Activated CD4-positive, CD25-positive, alpha-beta regulatory T cell treated with anti-CD3 and anti-CD28 coated beads, Interleukin-2, amount 50 U/mL, for 72 hours (primary cell): ENCODE data around the gene PSME2.

Source experiments
- DNase-seq: peaks from one replicate; pipeline ENCODE4 v3.0.0; 2021

Gene PSME2

GRCh38 chr14:24150993-24151392, 4.6 kb upstream of the PSME2 start:
- DNase-seq: no peak

GRCh38 chr14:24150567-24150966, 4.2 kb upstream of the PSME2 start:
- DNase-seq: no peak

GRCh38 chr14:24150061-24150460, 3.7 kb upstream of the PSME2 start:
- no peak for DNase-seq

GRCh38 chr14:24149302-24149969, 3.0 kb upstream of the PSME2 start:
- no peak for DNase-seq

GRCh38 chr14:24147761-24148428, 1.5 kb upstream of the PSME2 start:
- DNase-seq: no peak

DNA sequence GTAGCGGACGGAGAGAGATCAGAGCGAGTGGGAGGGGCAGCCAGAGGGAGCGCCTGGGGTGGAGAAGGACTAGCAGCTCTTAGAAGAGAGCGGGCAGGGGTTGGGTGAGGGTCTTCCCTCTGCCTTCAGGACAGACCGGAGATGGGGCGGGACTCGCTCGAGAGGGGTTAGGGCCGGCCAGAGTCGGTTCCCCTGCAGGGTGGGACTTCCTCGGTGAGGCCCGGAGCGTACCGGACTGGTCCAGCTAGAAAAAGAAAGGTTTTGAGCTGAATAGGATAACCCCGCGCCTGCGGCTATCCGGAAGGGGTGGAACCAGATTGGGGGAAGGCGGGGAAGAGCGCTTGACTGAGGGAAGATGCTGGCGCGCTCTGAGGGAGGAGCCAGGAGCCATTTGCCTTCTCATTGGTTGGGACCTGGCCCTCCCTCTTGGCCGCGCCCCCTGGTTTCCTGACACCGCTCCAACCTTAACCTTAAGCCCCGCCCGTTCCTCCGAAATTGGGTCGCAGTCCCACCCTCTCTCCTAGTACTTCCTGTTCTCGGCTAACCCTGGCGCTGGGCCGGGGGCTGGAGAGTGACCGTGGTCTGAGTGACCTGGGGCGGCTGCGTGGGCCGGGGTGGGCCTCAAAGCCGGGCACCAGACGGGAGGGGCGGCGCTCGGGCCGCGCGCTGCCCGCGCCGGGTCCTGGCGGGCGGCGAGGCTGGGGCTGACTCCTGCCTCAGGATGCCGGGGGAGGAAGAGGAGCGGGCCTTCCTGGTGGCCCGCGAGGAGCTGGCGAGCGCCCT, 759 bp upstream of the PSME2 start, which contains the start of gene RNF31:
Gene RNF31, plus strand, starts transcription at position 521 of the 783 bp plus-strand sequence. Its CDS starts 201 bp downstream, at position 722.
- peak; percentile 96 for DNase-seq

DNA sequence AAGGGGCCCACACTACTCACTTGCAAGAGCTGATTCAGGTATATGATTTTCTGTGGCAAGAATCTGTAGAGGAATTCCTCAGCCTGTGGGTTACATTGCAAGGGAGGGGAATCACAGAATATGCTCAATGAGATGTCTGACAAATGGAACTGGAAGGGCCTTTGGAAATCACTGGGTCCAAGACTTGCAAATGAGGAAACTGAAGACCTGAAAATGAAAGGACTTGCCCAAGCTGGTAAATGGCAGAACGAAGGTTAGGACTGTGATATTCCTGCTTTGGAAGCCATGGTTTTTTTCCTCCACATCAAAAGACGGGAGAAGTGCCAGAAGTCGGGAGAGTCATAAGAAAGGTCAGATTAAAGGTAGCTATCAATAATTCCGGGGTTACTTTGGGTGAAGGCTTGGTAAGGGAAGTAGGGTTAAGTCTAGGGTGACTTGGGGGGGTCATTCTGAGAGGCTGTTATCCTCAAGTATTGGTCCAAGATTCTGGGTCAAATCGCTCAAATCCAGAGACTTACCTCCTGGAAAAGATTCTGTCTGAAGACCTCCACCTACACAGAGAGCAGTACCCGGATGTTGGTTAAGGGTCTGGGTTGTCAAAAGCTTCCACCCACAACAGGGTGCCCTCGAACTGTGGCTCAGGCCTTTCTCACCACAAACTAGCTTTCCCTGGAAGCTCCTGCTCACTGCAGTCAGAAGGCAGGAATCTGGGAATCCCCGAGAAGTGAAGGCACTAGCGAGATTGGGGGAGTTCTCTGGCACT, 539 bp downstream of the PSME2 start:
- DNase-seq: no peak

GRCh38 chr14:24145219-24145618, 1.2 kb downstream of the PSME2 start:
- DNase-seq: no peak

DNA sequence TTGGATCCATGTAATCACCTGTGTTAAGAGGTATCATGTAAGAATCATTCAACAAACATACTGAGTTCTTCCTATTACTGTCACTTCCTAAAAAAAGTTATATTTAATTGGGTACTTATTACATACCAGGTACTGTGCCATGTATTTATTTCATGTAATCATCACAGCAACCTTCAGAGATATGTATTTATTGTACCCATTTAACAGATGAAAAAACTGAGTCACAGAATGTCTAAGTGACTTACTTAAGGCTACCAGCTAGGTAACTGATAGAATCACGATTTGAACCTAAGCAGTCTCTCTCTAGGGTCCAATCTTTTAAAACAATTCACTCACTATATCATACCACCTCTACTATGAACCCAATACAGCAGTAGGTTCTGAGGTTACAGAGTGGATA, 2.0 kb downstream of the PSME2 start:
- no peak for DNase-seq

- no peak for DNase-seq
Measured at GRCh38 chr14:24143511-24143910, 2.9 kb downstream of the PSME2 start.

DNA sequence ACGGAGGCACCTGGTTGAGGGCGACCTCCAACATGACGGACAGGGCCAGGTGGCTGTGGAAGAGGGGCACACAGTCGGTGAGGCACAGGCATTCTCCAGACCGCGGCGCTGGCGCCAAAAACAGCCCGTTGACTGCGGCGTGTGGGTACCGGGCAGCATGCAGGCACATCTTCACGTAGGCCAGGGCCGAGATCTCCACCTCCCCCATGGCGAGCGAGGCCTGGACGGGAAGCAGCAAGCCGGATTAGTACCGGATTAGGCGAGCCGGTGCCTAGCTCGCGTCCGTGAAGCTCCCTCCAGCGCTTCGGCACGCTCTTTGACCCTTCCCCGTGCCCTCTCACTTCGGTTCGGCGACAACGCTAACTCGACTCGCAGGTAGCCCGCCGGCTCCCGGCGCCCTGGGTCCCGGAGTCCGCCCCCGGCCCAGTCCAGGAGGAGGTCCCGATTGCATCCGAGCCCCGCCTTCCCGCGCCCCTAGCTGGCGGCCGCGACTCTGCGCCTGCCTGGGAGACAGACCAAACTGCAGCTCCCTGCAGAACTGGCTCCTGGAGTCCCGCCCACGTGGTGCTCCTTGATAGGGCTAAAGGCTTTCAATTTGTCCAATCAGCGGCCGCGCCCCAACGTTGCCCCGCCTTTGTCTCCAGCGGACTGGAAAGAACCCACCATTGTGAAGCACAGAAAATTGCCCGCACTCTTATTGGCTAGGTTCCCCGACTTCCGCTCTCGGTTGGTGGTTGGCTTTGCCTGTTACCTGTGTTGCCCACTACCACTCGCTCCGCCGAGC, 5.1 kb downstream of the PSME2 start, which contains the start of gene EMC9:
Gene EMC9, minus strand, starts transcription at position 495 of the 784 bp plus-strand sequence. Its CDS starts 287 bp downstream, at position 208.
- peak; percentile 98 for DNase-seq

GRCh38 chr14:24139272-24139934, 7.0 kb downstream of the PSME2 start:
- no peak for DNase-seq

- no peak for DNase-seq
Measured at GRCh38 chr14:24138396-24139271, 7.8 kb downstream of the PSME2 start.

GRCh38 chr14:24137529-24138395, 8.6 kb downstream of the PSME2 start:
- DNase-seq: no peak

DNA sequence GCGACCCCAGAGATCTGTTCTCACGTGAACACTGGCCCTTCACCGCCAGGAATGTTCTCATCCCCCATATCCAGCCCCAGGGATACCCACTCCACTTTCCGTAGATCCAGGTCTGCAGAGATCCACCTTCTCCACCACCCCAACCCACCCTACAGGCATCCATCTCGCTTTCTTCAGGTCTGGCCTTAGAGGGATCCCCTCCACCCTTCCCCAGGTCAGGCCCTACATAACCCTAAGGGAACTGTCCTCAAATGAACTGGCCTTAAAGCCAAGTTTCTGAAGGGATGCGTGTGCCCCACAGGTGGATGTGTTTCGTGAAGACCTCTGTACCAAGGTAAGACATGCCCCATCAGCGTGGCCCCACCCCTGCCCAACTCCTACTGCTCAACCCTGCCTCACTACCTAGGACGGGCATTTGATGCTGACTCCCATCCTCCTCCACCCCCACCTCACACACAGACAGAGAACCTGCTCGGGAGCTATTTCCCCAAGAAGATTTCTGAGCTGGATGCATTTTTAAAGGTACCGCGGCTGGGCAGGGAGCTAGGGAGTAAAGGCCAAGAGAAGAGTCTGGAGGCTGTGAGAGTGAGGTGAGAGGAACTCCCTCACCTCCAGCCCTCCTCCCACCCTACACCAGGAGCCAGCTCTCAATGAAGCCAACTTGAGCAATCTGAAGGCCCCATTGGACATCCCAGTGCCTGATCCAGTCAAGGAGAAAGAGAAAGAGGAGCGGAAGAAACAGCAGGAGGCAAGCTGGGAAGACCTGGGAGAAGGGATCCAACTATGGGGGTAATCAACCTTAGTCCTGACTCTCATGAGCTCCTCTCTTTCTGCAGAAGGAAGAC, 9.5 kb downstream of the PSME2 start:
- no peak for DNase-seq

DNA sequence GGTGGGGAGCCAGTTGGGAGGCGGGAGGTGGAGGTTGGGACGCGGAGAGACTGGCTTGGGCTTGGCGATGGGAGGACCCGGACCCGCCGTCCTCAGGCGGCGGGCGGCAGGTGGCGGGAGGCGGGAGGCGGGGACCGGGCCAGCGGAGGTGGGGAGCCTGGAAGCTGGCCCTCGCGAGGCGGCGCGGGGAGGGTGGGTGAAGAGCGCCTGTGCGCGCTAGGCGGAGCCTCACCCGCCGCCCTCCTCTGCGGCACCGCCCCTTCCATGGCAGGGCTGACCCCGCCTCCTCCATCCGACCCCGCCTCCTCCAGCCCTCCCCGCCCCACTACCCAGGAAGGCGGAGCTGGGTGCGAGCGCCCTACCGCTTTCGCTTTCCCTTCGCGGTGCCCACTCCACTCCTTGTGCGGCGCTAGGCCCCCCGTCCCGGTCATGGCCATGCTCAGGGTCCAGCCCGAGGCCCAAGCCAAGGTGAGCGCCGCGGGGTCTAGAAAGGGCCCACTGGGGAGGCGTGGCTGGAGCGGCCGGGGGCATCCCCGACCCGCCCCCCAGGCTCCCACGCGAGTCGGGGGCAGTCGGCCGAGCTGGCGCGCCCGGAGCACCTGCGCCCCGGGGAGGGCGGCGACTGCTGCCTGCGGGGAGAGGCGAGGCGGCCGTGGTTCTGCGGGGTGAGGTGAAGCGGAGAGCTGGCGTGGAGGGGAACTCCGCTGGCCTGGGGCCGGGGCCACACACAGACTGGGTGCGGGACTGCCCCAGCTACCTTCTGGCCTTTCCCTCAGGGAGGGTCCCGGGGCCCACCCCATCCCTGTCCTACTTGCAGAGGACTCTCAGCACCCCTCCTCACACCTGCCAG, 10.4 kb downstream of the PSME2 start, which contains the start of gene PSME1:
Gene PSME1, plus strand, starts transcription at position 361 of the 850 bp plus-strand sequence. Its CDS starts 69 bp downstream, at position 430.
- peak; percentile 95 for DNase-seq

DNA sequence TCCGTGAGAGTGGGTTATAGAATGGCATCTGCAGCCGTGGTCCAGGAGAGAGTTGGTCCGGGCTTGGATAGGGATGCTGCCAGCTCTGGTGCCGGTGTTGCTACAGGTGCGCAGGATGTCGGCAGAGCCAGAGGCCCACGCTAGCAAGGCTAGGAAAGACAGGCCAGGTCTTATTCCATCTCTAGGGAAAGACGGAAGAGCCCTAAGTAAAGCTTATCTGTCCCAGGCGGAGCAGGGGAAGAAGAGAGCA, 10.9 kb downstream of the PSME2 start:
- DNase-seq: no peak

DNA sequence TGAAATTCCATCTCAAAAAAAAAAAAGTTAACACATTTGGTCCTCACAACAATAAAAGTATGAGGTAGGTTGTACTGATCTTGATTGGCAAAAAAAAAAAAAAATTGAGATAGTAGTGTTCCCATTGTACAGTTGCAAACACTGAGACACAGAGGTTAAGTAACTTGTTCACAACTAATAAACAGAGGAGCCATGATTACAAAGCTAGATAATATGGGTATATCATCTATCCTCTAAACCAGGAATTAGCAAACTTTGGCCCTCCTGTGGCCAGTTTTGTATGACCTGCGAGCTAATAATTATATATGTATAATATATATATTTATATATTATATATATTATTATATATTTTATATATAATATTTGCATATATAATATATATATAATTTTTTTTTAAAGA, 12.7 kb downstream of the PSME2 start:
- DNase-seq: no peak
